Loucy (cell line): Measurements from ENCODE around the gene GOLGA6L10.
"Not testable (repeated sequence)": the region's sequence is repeated elsewhere in the genome, so short reads cannot be mapped to it uniquely, and the experiment has no call there.

ENCODE experiments used
- CTCF ChIP-seq: fragments of 200-600 bp; sonication (generic); conservative IDR thresholded peaks from 2 replicates; pipeline ENCODE4 v1.5.1; 2014; ENCODE audit warnings: mild to moderate bottlenecking, antibody characterized with exemption, low read length
- EZH2phosphoT487 ChIP-seq: fragments of 200-600 bp; IDR thresholded peaks from 2 replicates; pipeline ENCODE4 v1.6.1; 2018; ENCODE audit warnings: antibody characterized with exemption, mild to moderate bottlenecking, moderate library complexity, borderline replicate concordance

- not testable (repeated sequence) for TF ChIP-seq CTCF, EZH2phosphoT487
These were observed 26.8 kb downstream of the GOLGA6L10 start for GRCh38 chr15:82322488-82322887.
